ENCODE results near the gene IGFLR1. TPM values are rescaled to one million over a fixed set of nuclear protein-coding genes. Genes with fewer than 3 reads are reported as not detected.

IGFLR1 gene
- total RNA-seq, 4 donors from 2014 or later, result 5.2 to 6.1 (median 5.9) TPM

- Histone ChIP-seq H3K4me1 (no peaks in the 10 kb centered on the region), H3K27ac (no peak overlapping the region), H3K4me3 (replicated peaks in 1 of 3) (no peak overlapping the region), H3K9me3 (no peaks in the 10 kb centered on the region), H3K36me3 (peaks cover 63 to 67% of the 10 kb centered on the region in 2 donors), H3K27me3 (no peaks in the 10 kb centered on the region)
- TF ChIP-seq POLR2A (IDR thresholded peaks at IDR 0.05) (no peak), CTCF (IDR thresholded peaks at IDR 0.05) (no peak)
- intact Hi-C loops (cut with DNase I), result no loop called here
- 91% methylated on average over 28 to 33 of the region's 35 CpGs for WGBS, 2 donors
- DNase-seq, result no peak
These were observed 8.8 kb downstream of the IGFLR1 start for GRCh38 chr19:35733180-35734125.

- intact Hi-C loops (cut with DNase I), result no loop called here
- no peak overlapping the region for H3K27ac ChIP-seq
- no peak overlapping the region for H3K4me3 ChIP-seq (replicated peaks in 1 of 3)
- no peaks in the 10 kb centered on the region for H3K27me3 ChIP-seq
- no peak for TF ChIP-seq POLR2A (IDR thresholded peaks at IDR 0.05)
- no peak for TF ChIP-seq CTCF (IDR thresholded peaks at IDR 0.05)
- peaks cover 65 to 67% of the 10 kb centered on the region in 2 donors for H3K36me3 ChIP-seq
- no peaks in the 10 kb centered on the region for H3K4me1 ChIP-seq
- DNase-seq, result no peak
- 91 to 96% methylated on average over 9 to 14 of the region's 25 CpGs for WGBS, 2 donors
- H3K9me3 ChIP-seq, result no peaks in the 10 kb centered on the region
These were observed 9.6 kb downstream of the IGFLR1 start for GRCh38 chr19:35732540-35733179.

- intact Hi-C loops (cut with DNase I), result no loop called here
- Histone ChIP-seq H3K9me3 (no peaks in the 10 kb centered on the region), H3K27me3 (no peaks in the 10 kb centered on the region), H3K4me3 (replicated peaks in 1 of 3) (no peak overlapping the region), H3K4me1 (no peaks in the 10 kb centered on the region), H3K36me3 (peaks cover 66 to 71% of the 10 kb centered on the region in 2 donors), H3K27ac (no peak overlapping the region)
- no peak for DNase-seq
- TF ChIP-seq CTCF (IDR thresholded peaks at IDR 0.05) (no peak), POLR2A (IDR thresholded peaks at IDR 0.05) (no peak)
- 86 to 91% methylated on average over 20 to 21 of the region's 21 CpGs for WGBS, 2 donors
These were observed 10.4 kb downstream of the IGFLR1 start for GRCh38 chr19:35731779-35732405.

- intact Hi-C loops (cut with DNase I), result no loop called here
- WGBS, 2 donors, result 88 to 92% methylated on average over 9 of the region's 9 CpGs
- no peak overlapping the region for H3K27ac ChIP-seq
- H3K4me3 ChIP-seq (replicated peaks in 1 of 3), result no peak overlapping the region
- TF ChIP-seq CTCF (IDR thresholded peaks at IDR 0.05), result no peak
- TF ChIP-seq POLR2A (IDR thresholded peaks at IDR 0.05), result no peak
- H3K9me3 ChIP-seq, result no peaks in the 10 kb centered on the region
- DNase-seq, result no peak
- no peaks in the 10 kb centered on the region for H3K4me1 ChIP-seq
- H3K27me3 ChIP-seq, result no peaks in the 10 kb centered on the region
- H3K36me3 ChIP-seq, result peaks cover 65 to 71% of the 10 kb centered on the region in 2 donors
These were observed 10.9 kb downstream of the IGFLR1 start for GRCh38 chr19:35731353-35731752.

Measured in thyroid gland (tissue), 4 donors.